Mesothelial cell of epicardium (in vitro differentiated cells): ENCODE results near the gene TMEM163. TPM values are rescaled to one million over a fixed set of nuclear protein-coding genes. Genes with fewer than 3 reads are reported as not detected.
"Not testable (repeated sequence)": the region's sequence is repeated elsewhere in the genome, so short reads cannot be mapped to it uniquely, and the experiment has no call there.

Source experiments
- DNase-seq, 2 experiments: peaks; one replicate each; pipeline ENCODE4 v3.0.0; 2021; ENCODE audit warnings: low spot score in 2 of 2; ENCODE audit not compliant: unreplicated experiment in 2 of 2
- H3K27ac Mint-ChIP-seq: 2 replicates; pipeline ENCODE4 v1.8.0; 2021; ENCODE audit warnings: mixed read lengths
- H3K27me3 Mint-ChIP-seq: 2 replicates; pipeline ENCODE4 v1.8.0; 2021; ENCODE audit warnings: low read depth, mixed read lengths
- H3K36me3 Mint-ChIP-seq: 2 replicates; pipeline ENCODE4 v1.8.0; 2021; ENCODE audit warnings: mixed read lengths
- H3K4me1 Mint-ChIP-seq: 2 replicates; pipeline ENCODE4 v1.8.0; 2021; ENCODE audit warnings: mixed read lengths
- H3K4me3 Mint-ChIP-seq: 2 replicates; pipeline ENCODE4 v1.8.0; 2021; ENCODE audit warnings: mild to moderate bottlenecking, moderate library complexity, mixed read lengths
- H3K9me3 Mint-ChIP-seq: 2 replicates; pipeline ENCODE4 v1.8.0; 2021; ENCODE audit warnings: mixed read lengths
- total RNA-seq: library from RNA; stranded (reverse); gene quantifications from 3 replicates; pipeline ENCODE4 v1.2.1, GENCODE V29; 2021
- TF ChIP-seq, protein P1 (sequence below): fragments of 200-600 bp; sonication (generic); IDR thresholded peaks from one replicate; pipeline ENCODE4 v1.5.0; 2021; ENCODE audit warnings: antibody characterized with exemption; ENCODE audit not compliant: unreplicated experiment

TMEM163 gene
- total RNA-seq, 1 donor from 2014 or later, result 0.47 TPM

- H3K9me3 Mint-ChIP-seq, result peaks cover 12% of the 10 kb centered on the region
- DNase-seq, result no peak
- TF ChIP-seq, protein P1, sequence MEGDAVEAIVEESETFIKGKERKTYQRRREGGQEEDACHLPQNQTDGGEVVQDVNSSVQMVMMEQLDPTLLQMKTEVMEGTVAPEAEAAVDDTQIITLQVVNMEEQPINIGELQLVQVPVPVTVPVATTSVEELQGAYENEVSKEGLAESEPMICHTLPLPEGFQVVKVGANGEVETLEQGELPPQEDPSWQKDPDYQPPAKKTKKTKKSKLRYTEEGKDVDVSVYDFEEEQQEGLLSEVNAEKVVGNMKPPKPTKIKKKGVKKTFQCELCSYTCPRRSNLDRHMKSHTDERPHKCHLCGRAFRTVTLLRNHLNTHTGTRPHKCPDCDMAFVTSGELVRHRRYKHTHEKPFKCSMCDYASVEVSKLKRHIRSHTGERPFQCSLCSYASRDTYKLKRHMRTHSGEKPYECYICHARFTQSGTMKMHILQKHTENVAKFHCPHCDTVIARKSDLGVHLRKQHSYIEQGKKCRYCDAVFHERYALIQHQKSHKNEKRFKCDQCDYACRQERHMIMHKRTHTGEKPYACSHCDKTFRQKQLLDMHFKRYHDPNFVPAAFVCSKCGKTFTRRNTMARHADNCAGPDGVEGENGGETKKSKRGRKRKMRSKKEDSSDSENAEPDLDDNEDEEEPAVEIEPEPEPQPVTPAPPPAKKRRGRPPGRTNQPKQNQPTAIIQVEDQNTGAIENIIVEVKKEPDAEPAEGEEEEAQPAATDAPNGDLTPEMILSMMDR, result no peak
- H3K27ac Mint-ChIP-seq, result no peak overlapping the region
- no peak overlapping the region for H3K4me3 Mint-ChIP-seq
- H3K36me3 Mint-ChIP-seq, result no peaks in the 10 kb centered on the region
- H3K27me3 Mint-ChIP-seq, result peaks cover 28% of the 10 kb centered on the region
- peaks cover 7% of the 10 kb centered on the region for H3K4me1 Mint-ChIP-seq
Observed at GRCh38 chr2:134728163-134728562, 9.4 kb upstream of the TMEM163 start.

- peaks cover 33% of the 10 kb centered on the region for H3K27me3 Mint-ChIP-seq
Observed at GRCh38 chr2:134727385-134727784, 8.6 kb upstream of the TMEM163 start.

DNA sequence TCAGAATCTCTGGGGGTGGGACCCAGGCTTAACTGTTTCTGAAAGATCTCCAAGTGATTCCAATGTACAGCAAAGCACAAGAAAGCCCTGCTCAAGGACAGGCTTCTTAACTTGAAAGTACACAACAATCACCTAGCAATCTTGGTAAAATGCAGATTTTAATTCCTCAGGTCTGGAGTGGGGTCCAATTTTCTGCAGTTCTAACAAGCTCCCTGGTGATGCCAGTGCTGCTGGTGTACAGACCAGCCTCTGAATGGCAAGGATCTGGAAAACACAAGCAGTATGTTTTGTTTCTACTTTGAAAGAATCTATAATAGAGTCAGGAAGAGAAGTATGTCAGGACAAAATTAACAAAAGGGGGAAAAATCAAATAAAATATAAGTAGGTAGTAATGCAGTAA lies 7.8 kb upstream of the TMEM163 start:
- H3K4me3 Mint-ChIP-seq, result no peak overlapping the region
- H3K27ac Mint-ChIP-seq, result no peak overlapping the region
- peaks cover 7% of the 10 kb centered on the region for H3K4me1 Mint-ChIP-seq

More at GRCh38 chr2:134727385-134727784, 8.6 kb upstream of the TMEM163 start:
- Mint-ChIP-seq H3K27ac (no peak overlapping the region), H3K9me3 (peaks cover 4% of the 10 kb centered on the region), H3K4me3 (no peak overlapping the region), H3K4me1 (peaks cover 7% of the 10 kb centered on the region), H3K36me3 (no peaks in the 10 kb centered on the region)
- TF ChIP-seq, protein P1, result no peak
- no peak for DNase-seq

GRCh38 chr2:134725876-134726275 lies 7.1 kb upstream of the TMEM163 start:
- H3K4me3 Mint-ChIP-seq, result no peak overlapping the region
- H3K27me3 Mint-ChIP-seq, result peaks cover 48% of the 10 kb centered on the region
- TF ChIP-seq, protein P1, result no peak
- H3K36me3 Mint-ChIP-seq, result no peaks in the 10 kb centered on the region
- H3K9me3 Mint-ChIP-seq, result no peaks in the 10 kb centered on the region
- no peak for DNase-seq
- H3K4me1 Mint-ChIP-seq, result peaks cover 7% of the 10 kb centered on the region
- no peak overlapping the region for H3K27ac Mint-ChIP-seq

More for the DNA sequence above, 7.8 kb upstream of the TMEM163 start:
- H3K36me3 Mint-ChIP-seq, result no peaks in the 10 kb centered on the region
- H3K27me3 Mint-ChIP-seq, result peaks cover 40% of the 10 kb centered on the region
- TF ChIP-seq, protein P1, result no peak
- DNase-seq, result no peak
- H3K9me3 Mint-ChIP-seq, result no peaks in the 10 kb centered on the region

DNA sequence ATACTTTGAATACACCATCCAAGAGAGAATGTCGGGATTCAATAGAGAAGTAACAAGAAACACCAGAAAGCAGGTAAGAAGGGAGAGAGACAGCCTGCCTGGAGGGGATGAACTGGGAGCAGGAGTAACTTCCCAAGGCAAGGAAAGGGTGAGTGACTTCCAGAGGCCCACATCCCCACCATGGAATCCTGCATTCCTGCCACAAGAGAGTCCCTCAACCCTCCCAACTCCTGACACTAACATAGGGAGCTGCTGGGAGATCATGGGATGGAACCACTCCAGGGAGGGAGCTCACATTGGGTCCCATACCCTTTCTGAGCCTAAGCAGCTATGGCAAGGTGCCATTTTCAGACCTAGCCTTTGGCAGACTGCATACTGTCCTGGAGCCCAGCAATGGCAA lies 5.5 kb upstream of the TMEM163 start:
- no peak for DNase-seq
- Mint-ChIP-seq H3K9me3 (no peaks in the 10 kb centered on the region), H3K4me1 (peaks cover 7% of the 10 kb centered on the region), H3K27me3 (peaks cover 63% of the 10 kb centered on the region), H3K4me3 (no peak overlapping the region), H3K27ac (no peak overlapping the region), H3K36me3 (no peaks in the 10 kb centered on the region)
- TF ChIP-seq, protein P1, result no peak

GRCh38 chr2:134723742-134724141 lies 4.9 kb upstream of the TMEM163 start:
- not testable (repeated sequence) for H3K4me1 Mint-ChIP-seq, H3K9me3 Mint-ChIP-seq, H3K4me3 Mint-ChIP-seq, DNase-seq, H3K36me3 Mint-ChIP-seq, H3K27ac Mint-ChIP-seq
- H3K27me3 Mint-ChIP-seq, result peaks cover 65% of the 10 kb centered on the region
